GM12801 (cell line): ENCODE results near the gene GMDS.

Experiments used
- CTCF ChIP-seq: IDR thresholded peaks from one replicate; pipeline ENCODE4 v1.5.1; 2011; ENCODE audit warnings: control low read depth; ENCODE audit not compliant: insufficient read length; ENCODE audit errors: extremely low read depth

GMDS gene

GRCh38 chr6:1763404-1763803, 482.0 kb downstream of the GMDS start:
- no peak for TF ChIP-seq CTCF

GRCh38 chr6:1762203-1762602, 483.2 kb downstream of the GMDS start:
- no peak for TF ChIP-seq CTCF

GRCh38 chr6:1761477-1761877, 483.9 kb downstream of the GMDS start:
- no peak for TF ChIP-seq CTCF

GRCh38 chr6:1760876-1761275, 484.5 kb downstream of the GMDS start:
- no peak for TF ChIP-seq CTCF

- no peak for TF ChIP-seq CTCF
Measured at GRCh38 chr6:1759870-1760269, 485.5 kb downstream of the GMDS start.

- no peak for TF ChIP-seq CTCF
Measured at GRCh38 chr6:1758076-1758679, 487.2 kb downstream of the GMDS start.

- no peak for TF ChIP-seq CTCF
Measured at GRCh38 chr6:1757131-1757530, 488.3 kb downstream of the GMDS start.
